H9 (cell line): ENCODE results near the gene RASSF8. TPM values are rescaled to one million over a fixed set of nuclear protein-coding genes. Genes with fewer than 3 reads are reported as not detected.

Source experiments
- DNase-seq: peaks from one replicate; pipeline ENCODE4 v3.0.0-alpha.2; 2017
- H2AFZ ChIP-seq: one replicate; pipeline ENCODE4 v1.6.1; 2013; ENCODE audit warnings: mild to moderate bottlenecking, low read length, control low read depth, moderate library complexity
- H2AK5ac ChIP-seq: 2 replicates; pipeline ENCODE4 v1.6.1; 2013; ENCODE audit warnings: low read length, control low read depth, mixed read lengths; ENCODE audit not compliant: insufficient read length
- H2BK120ac ChIP-seq: one replicate; pipeline ENCODE4 v1.6.1; 2013; ENCODE audit warnings: low read depth, mild to moderate bottlenecking, low read length, control low read depth, inconsistent platforms; ENCODE audit not compliant: poor library complexity, severe bottlenecking
- H2BK12ac ChIP-seq: 2 replicates; pipeline ENCODE4 v1.6.1; 2013; ENCODE audit warnings: low read length, control low read depth, mixed read lengths, low read depth; ENCODE audit not compliant: insufficient read length
- H2BK15ac ChIP-seq: 2 replicates; pipeline ENCODE4 v1.6.1; 2013; ENCODE audit warnings: low read depth, low read length, control low read depth
- H2BK20ac ChIP-seq: one replicate; pipeline ENCODE4 v1.6.1; 2013; ENCODE audit warnings: low read depth, mild to moderate bottlenecking, low read length, control low read depth, inconsistent platforms; ENCODE audit not compliant: poor library complexity, severe bottlenecking
- H2BK5ac ChIP-seq: 2 replicates; pipeline ENCODE4 v1.6.1; 2013; ENCODE audit warnings: low read length, control low read depth, mixed read lengths; ENCODE audit not compliant: insufficient read length
- H3K14ac ChIP-seq: 2 replicates; pipeline ENCODE4 v1.6.1; 2013; ENCODE audit warnings: low read length, control low read depth; ENCODE audit not compliant: insufficient read depth
- H3K18ac ChIP-seq: 2 replicates; pipeline ENCODE4 v1.6.1; 2013; ENCODE audit warnings: low read depth, mild to moderate bottlenecking, mixed read lengths, low read length, control low read depth; ENCODE audit not compliant: insufficient read length
- H3K23ac ChIP-seq: 2 replicates; pipeline ENCODE4 v1.6.1; 2013; ENCODE audit warnings: low read length, control low read depth, mixed read lengths, low read depth; ENCODE audit not compliant: insufficient read length
- H3K23me2 ChIP-seq: 2 replicates; pipeline ENCODE4 v1.6.1; 2013; ENCODE audit warnings: low read depth, mild to moderate bottlenecking, mixed read lengths, low read length, control low read depth; ENCODE audit not compliant: insufficient read length, poor library complexity, severe bottlenecking
- H3K27ac ChIP-seq: 2 replicates; pipeline ENCODE4 v1.5.1; 2013; ENCODE audit warnings: low read length, control low read depth, mixed read lengths, low read depth; ENCODE audit not compliant: insufficient read length
- H3K27me3 ChIP-seq: 2 replicates; pipeline ENCODE4 v1.6.1; 2013; ENCODE audit warnings: low read length, control low read depth, inconsistent platforms; ENCODE audit not compliant: insufficient read depth
- H3K4ac ChIP-seq: 2 replicates; pipeline ENCODE4 v1.6.1; 2013; ENCODE audit warnings: low read depth, mild to moderate bottlenecking, control low read depth, inconsistent platforms, low read length, moderate library complexity
- H3K4me1 ChIP-seq: 2 replicates; pipeline ENCODE4 v1.6.1; 2013; ENCODE audit warnings: low read length, control low read depth, inconsistent platforms; ENCODE audit not compliant: insufficient read depth
- H3K4me2 ChIP-seq: 2 replicates; pipeline ENCODE4 v1.6.1; 2013; ENCODE audit warnings: low read length, control low read depth, mixed read lengths; ENCODE audit not compliant: insufficient read length, insufficient read depth
- H3K56ac ChIP-seq: 2 replicates; pipeline ENCODE4 v1.6.1; 2013; ENCODE audit warnings: low read depth, mild to moderate bottlenecking, mixed read lengths, low read length, control low read depth; ENCODE audit not compliant: insufficient read length
- H3K79me1 ChIP-seq: 2 replicates; pipeline ENCODE4 v1.6.1; 2013; ENCODE audit warnings: low read depth, mild to moderate bottlenecking, moderate library complexity, low read length, control low read depth, inconsistent platforms; ENCODE audit not compliant: insufficient read depth, poor library complexity, severe bottlenecking
- H3K79me2 ChIP-seq: 2 replicates; pipeline ENCODE4 v1.6.1; 2013; ENCODE audit warnings: low read length, control low read depth, inconsistent platforms; ENCODE audit not compliant: insufficient read depth
- H3K9ac ChIP-seq: 2 replicates; pipeline ENCODE4 v1.6.1; 2013; ENCODE audit warnings: low read length, control low read depth, mixed read lengths; ENCODE audit not compliant: insufficient read length; ENCODE audit errors: extremely low read depth
- H3K9me3 ChIP-seq: one replicate; pipeline ENCODE4 v1.6.1; 2013; ENCODE audit warnings: low read depth, low read length, inconsistent platforms; ENCODE audit not compliant: control insufficient read depth
- H3T11ph ChIP-seq: one replicate; pipeline ENCODE4 v1.6.1; 2013; ENCODE audit warnings: mild to moderate bottlenecking, low read length, control low read depth, inconsistent platforms
- H4K20me1 ChIP-seq: one replicate; pipeline ENCODE4 v1.6.1; 2013; ENCODE audit not compliant: control insufficient read depth, insufficient read length, insufficient read depth
- H4K5ac ChIP-seq: 2 replicates; pipeline ENCODE4 v1.6.1; 2013; ENCODE audit warnings: low read depth, mild to moderate bottlenecking, mixed read lengths, low read length, control low read depth; ENCODE audit not compliant: insufficient read length
- H4K8ac ChIP-seq: replicated peaks from 2 replicates; pipeline ENCODE4 v1.6.1; 2013; ENCODE audit warnings: low read length, control low read depth, mixed read lengths, low read depth; ENCODE audit not compliant: insufficient read length
- H4K91ac ChIP-seq: 2 replicates; pipeline ENCODE4 v1.6.1; 2013; ENCODE audit warnings: low read depth, mild to moderate bottlenecking, moderate library complexity, mixed read lengths, low read length, control low read depth; ENCODE audit not compliant: insufficient read length
- H3K27ac Mint-ChIP-seq, 3 experiments: 2 replicates in 2 of 3; 3 replicates in 1 of 3; pipeline ENCODE4 v1.8.0; 2020 to 2021; ENCODE audit warnings: mixed read lengths in 3 of 3, mild to moderate bottlenecking in 1 of 3, moderate library complexity in 1 of 3
- H3K27me3 Mint-ChIP-seq: 2 replicates; pipeline ENCODE4 v1.8.0; 2021; ENCODE audit warnings: low read depth, mild to moderate bottlenecking, moderate library complexity, mixed read lengths
- H3K36me3 Mint-ChIP-seq, 3 experiments: 2 replicates in 2 of 3; 3 replicates in 1 of 3; pipeline ENCODE4 v1.8.0; 2020 to 2021; ENCODE audit warnings: low read depth in 3 of 3, mixed read lengths in 3 of 3; ENCODE audit not compliant: insufficient read depth in 1 of 3
- H3K4me1 Mint-ChIP-seq, 2 experiments: 2 replicates each; pipeline ENCODE4 v1.8.0; 2020; ENCODE audit warnings: mixed read lengths in 2 of 2
- H3K4me3 Mint-ChIP-seq, 2 experiments: 2 replicates in 1 of 2; 3 replicates in 1 of 2; pipeline ENCODE4 v1.8.0; 2020 to 2021; ENCODE audit warnings: mild to moderate bottlenecking in 2 of 2, mixed read lengths in 2 of 2, moderate library complexity in 1 of 2
- H3K9me3 Mint-ChIP-seq, 2 experiments: 2 replicates in 1 of 2; 3 replicates in 1 of 2; pipeline ENCODE4 v1.8.0; 2020; ENCODE audit warnings: mild to moderate bottlenecking in 2 of 2, mixed read lengths in 2 of 2, moderate library complexity in 1 of 2
- CTCF ChIP-seq: fragments of 200-600 bp; sonication (generic); conservative IDR thresholded peaks from 3 replicates; pipeline ENCODE4 v1.8.0; 2021; ENCODE audit warnings: antibody characterized with exemption, mild to moderate bottlenecking
- WGBS: extraction: QIAGEN DNeasy Blood & Tissue Kit; methylation state at CpG from one replicate; pipeline ENCODE4 v1.1.7; 2013; ENCODE audit warnings: missing lambda C conversion rate, low lambda C conversion rate, mixed read lengths; ENCODE audit not compliant: insufficient read length; ENCODE audit errors: extremely low coverage; 5-methylcytosine and 5-hydroxymethylcytosine counted together
- total RNA-seq: library from RNA; stranded (reverse); gene quantifications from 2 replicates; pipeline ENCODE4 v1.2.1, GENCODE V29; 2021

Gene RASSF8
- total RNA-seq, 1 experiment from 2014 or later, result 38.8 TPM

GRCh38 chr12:26046906-26047305, 88.4 kb downstream of the RASSF8 start:
- no peaks in the 10 kb centered on the region for H4K20me1 ChIP-seq
- Mint-ChIP-seq H3K36me3 (no peaks in the 10 kb centered on the region), H3K27ac (no peak overlapping the region), H3K4me1 (peaks cover 19 to 34% of the 10 kb centered on the region in 2 experiments), H3K9me3 (no peaks in the 10 kb centered on the region; a peak in 2 of 5 replicates), H3K27me3 (peaks cover 4% of the 10 kb centered on the region), H3K4me3 (no peak overlapping the region)
- no peak overlapping the region for H3K56ac ChIP-seq
- no peaks in the 10 kb centered on the region for H3K79me2 ChIP-seq
- H4K91ac ChIP-seq, result no peak overlapping the region
- H2AFZ ChIP-seq, result no peak overlapping the region
- no peaks in the 10 kb centered on the region for H3K79me1 ChIP-seq
- H2BK12ac ChIP-seq, result no peak overlapping the region
- H2BK120ac ChIP-seq, result no peak overlapping the region
- no peak overlapping the region for H3K4me2 ChIP-seq
- no peak overlapping the region for H3K18ac ChIP-seq
- H3K27ac ChIP-seq, result no peak overlapping the region
- H3K23ac ChIP-seq, result no peak overlapping the region
- H3K23me2 ChIP-seq, result no peaks in the 10 kb centered on the region
- no peak overlapping the region for H3T11ph ChIP-seq
- H3K14ac ChIP-seq, result no peak overlapping the region
- H4K5ac ChIP-seq, result no peak overlapping the region
- no peak overlapping the region for H2BK15ac ChIP-seq
- H3K4me1 ChIP-seq, result peaks cover 4% of the 10 kb centered on the region; the same call in 1 of the 2 replicates
- no peak overlapping the region for H2BK5ac ChIP-seq
- TF ChIP-seq CTCF, result no peak
- H3K9me3 ChIP-seq, result no peaks in the 10 kb centered on the region
- no peak overlapping the region for H4K8ac ChIP-seq
- no peak overlapping the region for H2BK20ac ChIP-seq
- no peaks in the 10 kb centered on the region for H3K27me3 ChIP-seq
- H2AK5ac ChIP-seq, result no peak overlapping the region
- no peak for DNase-seq
- WGBS, result no CpG with 5 or more reads among the region's 1 CpG
- H3K4ac ChIP-seq, result no peak overlapping the region
- no peak overlapping the region for H3K9ac ChIP-seq
